GM18526 (cell line): ENCODE results near the gene LTB4R.

Experiments used
- POLR2A ChIP-seq: IDR thresholded peaks from 3 replicates; pipeline ENCODE4 v1.6.1; 2011; ENCODE audit not compliant: insufficient read length; ENCODE audit errors: extremely low read depth

The LTB4R gene

GRCh38 chr14:24308342-24309124 is 2.8 kb upstream of the LTB4R start:
- TF ChIP-seq POLR2A: no peak

GRCh38 chr14:24309538-24310264 is 1.6 kb upstream of the LTB4R start, which contains the start of gene LTB4R2:
LTB4R2 (plus strand) TSS chr14:24310140; CDS start chr14:24310665, 525 bp downstream.
- TF ChIP-seq POLR2A: no peak

- TF ChIP-seq POLR2A: no peak
These were observed 1.0 kb upstream of the LTB4R start for GRCh38 chr14:24310265-24310645.

DNA sequence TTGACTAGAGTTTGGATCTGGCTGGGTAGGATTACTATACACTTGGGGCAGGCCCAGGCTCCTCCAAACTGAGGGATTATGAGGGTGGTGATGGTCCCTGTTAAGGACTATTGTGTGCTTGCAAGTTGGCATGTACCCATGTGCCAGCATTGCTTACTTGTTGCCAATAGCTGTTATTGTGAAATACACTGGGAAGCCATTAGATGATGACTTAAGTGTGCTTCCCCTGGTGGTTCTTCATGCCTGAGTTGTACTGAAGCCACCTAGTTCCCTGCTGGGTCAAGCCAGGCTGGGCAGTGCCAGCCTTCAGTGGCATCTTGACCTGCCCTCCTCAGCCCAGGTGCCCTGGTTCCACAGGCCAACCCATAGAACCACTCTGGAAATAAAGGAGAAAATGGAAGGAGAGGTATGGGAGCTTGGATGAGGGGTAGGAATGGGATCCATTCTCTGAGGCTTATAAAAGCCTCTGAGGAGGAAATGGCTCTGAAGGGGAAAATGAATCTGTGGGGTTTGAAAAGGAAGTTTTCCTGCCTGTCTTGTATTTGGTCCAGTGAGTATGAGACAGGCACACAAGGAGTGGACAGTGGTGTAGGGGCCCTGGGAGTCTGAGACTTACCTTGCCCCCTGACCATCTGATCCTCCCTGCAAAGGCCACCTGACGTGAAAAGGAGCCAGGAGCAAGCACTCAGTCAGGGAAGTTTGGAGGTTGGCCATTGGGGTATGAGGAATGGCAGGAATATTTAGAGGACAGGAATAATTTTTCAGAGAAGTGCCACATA is 724 bp downstream of the LTB4R start:
- TF ChIP-seq POLR2A: no peak

DNA sequence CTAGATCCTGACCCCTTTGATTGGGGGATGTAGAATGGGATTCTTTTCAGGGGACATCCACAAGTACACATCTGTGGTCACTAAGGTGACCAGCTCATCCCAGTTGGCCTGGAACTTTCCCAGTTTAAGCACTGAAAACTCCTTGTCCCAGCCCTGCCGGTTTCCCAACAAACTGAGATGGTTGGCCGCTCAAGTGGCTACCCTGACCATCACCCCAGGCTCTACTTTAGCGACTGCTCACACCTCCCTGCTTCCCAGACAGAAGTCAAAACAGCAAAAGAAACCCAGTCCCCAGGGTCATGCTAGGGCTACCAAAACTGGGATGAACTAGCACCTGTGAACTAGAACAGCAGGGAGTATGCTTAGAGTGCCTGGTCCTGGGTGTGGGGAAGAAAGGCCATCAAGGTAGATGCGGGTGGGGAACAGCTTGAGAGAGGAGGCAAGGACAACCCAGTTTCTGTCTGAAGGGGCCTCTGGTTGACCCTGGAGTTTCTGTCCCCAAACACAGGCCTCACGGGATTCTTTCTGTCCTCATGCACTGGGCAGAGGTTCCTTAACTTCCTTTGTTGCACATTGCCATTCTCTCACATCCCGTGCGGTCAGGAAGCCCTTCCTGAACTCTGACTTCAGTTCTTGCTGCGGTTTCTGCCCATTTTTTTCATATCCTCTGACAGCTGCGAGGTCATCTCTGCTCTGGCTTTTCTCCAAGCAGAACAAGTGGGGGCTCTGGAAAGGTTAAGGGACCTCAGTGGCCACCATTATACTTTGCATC is 1.6 kb downstream of the LTB4R start:
- no peak for TF ChIP-seq POLR2A

GRCh38 chr14:24313913-24314312 is 2.6 kb downstream of the LTB4R start:
- TF ChIP-seq POLR2A: no peak

DNA sequence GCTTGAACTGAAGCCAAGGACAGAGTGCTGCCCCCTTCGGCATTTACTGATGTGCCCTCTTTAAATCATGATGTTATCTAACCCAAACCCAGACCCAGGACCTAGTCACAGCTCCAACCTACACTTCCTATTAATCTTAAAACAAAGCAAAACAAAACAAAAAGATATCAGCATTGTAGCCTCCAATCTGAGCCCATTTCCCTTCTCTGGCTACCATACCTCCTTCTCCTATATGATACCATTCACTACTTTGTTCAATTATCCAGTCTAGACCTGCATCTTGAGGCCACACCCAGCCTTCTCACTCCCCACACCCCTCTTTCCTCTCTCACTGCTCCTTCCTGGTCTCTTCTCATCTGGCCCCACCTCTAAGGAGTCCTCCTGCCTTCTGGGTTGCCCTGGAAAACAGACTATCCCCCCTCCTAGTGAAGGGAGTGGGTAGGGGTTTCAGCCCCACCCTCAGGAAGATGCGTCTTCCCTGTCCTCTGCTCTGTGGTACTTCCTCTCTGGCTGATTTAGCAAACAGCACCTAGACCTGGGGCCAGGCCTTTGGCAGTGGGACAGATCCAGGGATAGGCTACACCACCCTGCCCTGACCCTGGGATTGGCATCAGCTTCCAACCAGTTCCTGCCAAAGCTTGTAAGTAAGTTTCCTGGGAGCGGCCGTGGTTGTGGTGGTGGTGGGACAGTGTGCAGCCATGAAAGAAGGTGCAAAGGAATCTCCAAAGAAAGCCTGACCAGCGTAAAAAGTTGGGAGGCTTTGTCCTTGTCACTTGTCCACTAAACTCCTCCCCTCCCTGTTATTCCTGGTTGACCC is 3.3 kb downstream of the LTB4R start:
- no peak for TF ChIP-seq POLR2A

DNA sequence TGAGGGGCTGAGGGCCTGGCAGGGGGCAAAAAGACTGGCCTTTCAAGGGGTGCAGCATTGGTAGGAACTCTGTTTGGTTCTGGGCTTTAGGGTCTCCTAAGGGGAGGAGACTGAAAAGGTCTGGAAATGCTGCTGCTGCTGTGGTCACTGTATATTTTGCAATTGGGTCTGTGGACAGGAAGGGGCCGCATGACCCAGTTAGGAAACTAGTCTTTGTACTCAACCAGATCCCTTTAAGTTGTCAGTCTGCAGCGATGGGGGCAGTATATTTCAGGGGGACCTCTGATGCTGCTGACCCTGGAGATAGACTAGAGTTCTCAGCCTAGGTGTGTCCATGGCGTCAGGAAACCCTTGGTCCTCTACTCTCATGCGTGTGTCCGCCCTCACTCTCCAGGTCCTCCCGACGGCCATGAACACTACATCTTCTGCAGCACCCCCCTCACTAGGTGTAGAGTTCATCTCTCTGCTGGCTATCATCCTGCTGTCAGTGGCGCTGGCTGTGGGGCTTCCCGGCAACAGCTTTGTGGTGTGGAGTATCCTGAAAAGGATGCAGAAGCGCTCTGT is 4.0 kb downstream of the LTB4R start:
- TF ChIP-seq POLR2A: no peak

DNA sequence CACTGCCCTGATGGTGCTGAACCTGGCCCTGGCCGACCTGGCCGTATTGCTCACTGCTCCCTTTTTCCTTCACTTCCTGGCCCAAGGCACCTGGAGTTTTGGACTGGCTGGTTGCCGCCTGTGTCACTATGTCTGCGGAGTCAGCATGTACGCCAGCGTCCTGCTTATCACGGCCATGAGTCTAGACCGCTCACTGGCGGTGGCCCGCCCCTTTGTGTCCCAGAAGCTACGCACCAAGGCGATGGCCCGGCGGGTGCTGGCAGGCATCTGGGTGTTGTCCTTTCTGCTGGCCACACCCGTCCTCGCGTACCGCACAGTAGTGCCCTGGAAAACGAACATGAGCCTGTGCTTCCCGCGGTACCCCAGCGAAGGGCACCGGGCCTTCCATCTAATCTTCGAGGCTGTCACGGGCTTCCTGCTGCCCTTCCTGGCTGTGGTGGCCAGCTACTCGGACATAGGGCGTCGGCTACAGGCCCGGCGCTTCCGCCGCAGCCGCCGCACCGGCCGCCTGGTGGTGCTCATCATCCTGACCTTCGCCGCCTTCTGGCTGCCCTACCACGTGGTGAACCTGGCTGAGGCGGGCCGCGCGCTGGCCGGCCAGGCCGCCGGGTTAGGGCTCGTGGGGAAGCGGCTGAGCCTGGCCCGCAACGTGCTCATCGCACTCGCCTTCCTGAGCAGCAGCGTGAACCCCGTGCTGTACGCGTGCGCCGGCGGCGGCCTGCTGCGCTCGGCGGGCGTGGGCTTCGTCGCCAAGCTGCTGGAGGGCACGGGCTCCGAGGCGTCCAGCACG is 4.7 kb downstream of the LTB4R start:
- TF ChIP-seq POLR2A: no peak

GRCh38 chr14:24316597-24316950 is 5.3 kb downstream of the LTB4R start:
- TF ChIP-seq POLR2A: no peak

GRCh38 chr14:24317141-24317928 is 6.0 kb downstream of the LTB4R start:
- no peak for TF ChIP-seq POLR2A

DNA sequence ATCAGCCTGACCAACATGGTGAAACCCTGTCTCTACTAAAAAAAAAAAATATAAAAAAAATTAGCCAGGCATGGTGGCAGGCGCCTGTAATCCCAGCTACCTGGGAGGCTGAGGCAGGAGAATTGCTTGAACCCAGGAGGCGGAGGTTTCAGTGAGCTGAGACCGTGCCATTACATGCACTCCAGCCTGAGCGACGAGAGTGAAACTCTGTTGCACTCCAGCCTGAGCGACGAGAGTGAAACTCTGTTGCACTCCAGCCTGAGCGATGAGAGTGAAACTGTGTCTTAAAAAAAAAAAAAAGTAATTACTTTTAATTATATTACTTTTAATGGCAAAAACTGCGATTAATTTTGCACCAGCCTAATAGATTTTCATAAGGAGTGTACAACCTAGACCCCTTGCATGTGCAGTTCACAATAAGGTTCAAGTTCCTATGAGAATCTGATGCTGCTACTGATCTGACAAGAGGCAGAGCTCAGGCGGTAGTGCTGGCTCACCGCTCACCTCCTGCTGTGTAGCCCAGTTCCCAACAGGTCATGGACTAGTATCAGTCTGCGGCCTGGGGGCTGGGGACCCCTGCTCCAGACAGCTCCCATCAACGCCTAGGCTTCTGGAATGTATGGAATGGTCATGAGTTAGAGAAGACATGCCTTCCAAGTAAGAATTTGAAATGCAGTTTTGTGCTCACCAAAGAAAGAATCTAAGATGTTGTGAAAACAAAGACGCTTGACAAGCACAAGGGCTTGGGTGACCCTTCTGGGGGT is 10.1 kb downstream of the LTB4R start:
- TF ChIP-seq POLR2A: no peak
